ENCODE results near the gene SLC15A3.

DNA sequence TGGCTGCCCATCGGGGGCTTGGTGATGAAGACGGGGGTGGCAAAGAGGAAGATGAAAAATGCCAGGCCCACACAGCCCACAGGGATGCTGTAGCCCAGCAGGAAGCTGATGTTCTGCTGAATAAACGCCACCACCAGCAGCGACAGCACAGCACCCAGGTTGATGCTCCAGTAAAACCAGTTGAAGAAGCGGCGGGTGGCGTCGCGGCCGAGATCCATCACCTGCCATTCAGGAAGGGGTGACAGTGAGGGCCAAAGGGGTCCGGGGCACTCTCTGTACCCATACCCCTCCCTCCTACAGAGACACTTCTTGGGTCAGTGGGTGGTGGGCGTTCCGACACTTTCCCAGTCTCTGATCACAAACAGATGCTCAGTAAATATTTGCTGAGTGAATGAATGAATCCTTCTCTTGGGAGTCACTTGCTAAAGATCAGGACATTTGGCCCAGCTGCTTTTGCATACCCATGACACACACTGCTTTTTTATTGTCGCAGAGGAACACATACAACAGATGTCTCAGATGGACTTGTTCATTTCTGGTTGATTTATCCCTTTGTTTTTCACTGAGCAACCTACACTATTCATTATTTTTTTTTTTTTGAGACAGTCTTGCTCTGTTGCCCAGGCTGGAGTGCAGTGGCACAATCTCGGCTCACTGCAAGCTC, 5.2 kb downstream of the SLC15A3 start:
- TF ChIP-seq, protein P1, sequence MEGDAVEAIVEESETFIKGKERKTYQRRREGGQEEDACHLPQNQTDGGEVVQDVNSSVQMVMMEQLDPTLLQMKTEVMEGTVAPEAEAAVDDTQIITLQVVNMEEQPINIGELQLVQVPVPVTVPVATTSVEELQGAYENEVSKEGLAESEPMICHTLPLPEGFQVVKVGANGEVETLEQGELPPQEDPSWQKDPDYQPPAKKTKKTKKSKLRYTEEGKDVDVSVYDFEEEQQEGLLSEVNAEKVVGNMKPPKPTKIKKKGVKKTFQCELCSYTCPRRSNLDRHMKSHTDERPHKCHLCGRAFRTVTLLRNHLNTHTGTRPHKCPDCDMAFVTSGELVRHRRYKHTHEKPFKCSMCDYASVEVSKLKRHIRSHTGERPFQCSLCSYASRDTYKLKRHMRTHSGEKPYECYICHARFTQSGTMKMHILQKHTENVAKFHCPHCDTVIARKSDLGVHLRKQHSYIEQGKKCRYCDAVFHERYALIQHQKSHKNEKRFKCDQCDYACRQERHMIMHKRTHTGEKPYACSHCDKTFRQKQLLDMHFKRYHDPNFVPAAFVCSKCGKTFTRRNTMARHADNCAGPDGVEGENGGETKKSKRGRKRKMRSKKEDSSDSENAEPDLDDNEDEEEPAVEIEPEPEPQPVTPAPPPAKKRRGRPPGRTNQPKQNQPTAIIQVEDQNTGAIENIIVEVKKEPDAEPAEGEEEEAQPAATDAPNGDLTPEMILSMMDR (tag by site-specific recombination; IDR thresholded peaks at IDR 0.05) = no peak
- TF ChIP-seq ZNF274 (IDR thresholded peaks at IDR 0.05; ENCODE audit: low read length) (no peak), ZNF274 (tag by site-specific recombination; IDR thresholded peaks at IDR 0.05; ENCODE audit: borderline replicate concordance) (no peak), ZNF629 (tag by site-specific recombination; IDR thresholded peaks at IDR 0.05) (no peak), ZNF785 (tag by site-specific recombination; IDR thresholded peaks at IDR 0.05) (no peak), GFI1B (tag by site-specific recombination; IDR thresholded peaks at IDR 0.05) (no peak), ZNF558 (tag by site-specific recombination; IDR thresholded peaks at IDR 0.05) (no peak), ZNF350 (tag by site-specific recombination; IDR thresholded peaks at IDR 0.05) (no peak), ZSCAN23 (tag by site-specific recombination; IDR thresholded peaks at IDR 0.05) (no peak)
- TF ChIP-seq, protein P2, sequence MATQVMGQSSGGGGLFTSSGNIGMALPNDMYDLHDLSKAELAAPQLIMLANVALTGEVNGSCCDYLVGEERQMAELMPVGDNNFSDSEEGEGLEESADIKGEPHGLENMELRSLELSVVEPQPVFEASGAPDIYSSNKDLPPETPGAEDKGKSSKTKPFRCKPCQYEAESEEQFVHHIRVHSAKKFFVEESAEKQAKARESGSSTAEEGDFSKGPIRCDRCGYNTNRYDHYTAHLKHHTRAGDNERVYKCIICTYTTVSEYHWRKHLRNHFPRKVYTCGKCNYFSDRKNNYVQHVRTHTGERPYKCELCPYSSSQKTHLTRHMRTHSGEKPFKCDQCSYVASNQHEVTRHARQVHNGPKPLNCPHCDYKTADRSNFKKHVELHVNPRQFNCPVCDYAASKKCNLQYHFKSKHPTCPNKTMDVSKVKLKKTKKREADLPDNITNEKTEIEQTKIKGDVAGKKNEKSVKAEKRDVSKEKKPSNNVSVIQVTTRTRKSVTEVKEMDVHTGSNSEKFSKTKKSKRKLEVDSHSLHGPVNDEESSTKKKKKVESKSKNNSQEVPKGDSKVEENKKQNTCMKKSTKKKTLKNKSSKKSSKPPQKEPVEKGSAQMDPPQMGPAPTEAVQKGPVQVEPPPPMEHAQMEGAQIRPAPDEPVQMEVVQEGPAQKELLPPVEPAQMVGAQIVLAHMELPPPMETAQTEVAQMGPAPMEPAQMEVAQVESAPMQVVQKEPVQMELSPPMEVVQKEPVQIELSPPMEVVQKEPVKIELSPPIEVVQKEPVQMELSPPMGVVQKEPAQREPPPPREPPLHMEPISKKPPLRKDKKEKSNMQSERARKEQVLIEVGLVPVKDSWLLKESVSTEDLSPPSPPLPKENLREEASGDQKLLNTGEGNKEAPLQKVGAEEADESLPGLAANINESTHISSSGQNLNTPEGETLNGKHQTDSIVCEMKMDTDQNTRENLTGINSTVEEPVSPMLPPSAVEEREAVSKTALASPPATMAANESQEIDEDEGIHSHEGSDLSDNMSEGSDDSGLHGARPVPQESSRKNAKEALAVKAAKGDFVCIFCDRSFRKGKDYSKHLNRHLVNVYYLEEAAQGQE (tag by site-specific recombination; IDR thresholded peaks at IDR 0.05) = no peak
- TF ChIP-seq, protein P3, sequence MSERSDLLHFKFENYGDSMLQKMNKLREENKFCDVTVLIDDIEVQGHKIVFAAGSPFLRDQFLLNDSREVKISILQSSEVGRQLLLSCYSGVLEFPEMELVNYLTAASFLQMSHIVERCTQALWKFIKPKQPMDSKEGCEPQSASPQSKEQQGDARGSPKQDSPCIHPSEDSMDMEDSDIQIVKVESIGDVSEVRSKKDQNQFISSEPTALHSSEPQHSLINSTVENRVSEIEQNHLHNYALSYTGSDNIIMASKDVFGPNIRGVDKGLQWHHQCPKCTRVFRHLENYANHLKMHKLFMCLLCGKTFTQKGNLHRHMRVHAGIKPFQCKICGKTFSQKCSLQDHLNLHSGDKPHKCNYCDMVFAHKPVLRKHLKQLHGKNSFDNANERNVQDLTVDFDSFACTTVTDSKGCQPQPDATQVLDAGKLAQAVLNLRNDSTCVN (tag by site-specific recombination; optimal IDR thresholded peaks at IDR 0.05) = no peak
- TF ChIP-seq, protein P4, sequence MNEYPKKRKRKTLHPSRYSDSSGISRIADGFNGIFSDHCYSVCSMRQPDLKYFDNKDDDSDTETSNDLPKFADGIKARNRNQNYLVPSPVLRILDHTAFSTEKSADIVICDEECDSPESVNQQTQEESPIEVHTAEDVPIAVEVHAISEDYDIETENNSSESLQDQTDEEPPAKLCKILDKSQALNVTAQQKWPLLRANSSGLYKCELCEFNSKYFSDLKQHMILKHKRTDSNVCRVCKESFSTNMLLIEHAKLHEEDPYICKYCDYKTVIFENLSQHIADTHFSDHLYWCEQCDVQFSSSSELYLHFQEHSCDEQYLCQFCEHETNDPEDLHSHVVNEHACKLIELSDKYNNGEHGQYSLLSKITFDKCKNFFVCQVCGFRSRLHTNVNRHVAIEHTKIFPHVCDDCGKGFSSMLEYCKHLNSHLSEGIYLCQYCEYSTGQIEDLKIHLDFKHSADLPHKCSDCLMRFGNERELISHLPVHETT (tag by site-specific recombination; IDR thresholded peaks at IDR 0.05) = no peak

Measured in HEK293 (cell line).